H1 (cell line): Measurements from ENCODE around the gene GOLPH3L.

ENCODE experiments used
- ATF2 ChIP-seq: IDR thresholded peaks from 2 replicates; pipeline ENCODE4 v1.6.1; 2012; ENCODE audit warnings: low read length, inconsistent platforms
- CREB1 ChIP-seq: IDR thresholded peaks from 2 replicates; pipeline ENCODE4 v1.6.1; 2012; ENCODE audit warnings: inconsistent platforms
- CTCF ChIP-seq, 3 experiments: IDR thresholded peaks; 1 replicate in 2 of 3; 2 replicates in 1 of 3; pipeline versions ENCODE4 v1.5.1 to v1.6.1; 2011; ENCODE audit warnings: low read length in 3 of 3, mild to moderate bottlenecking in 3 of 3, inconsistent platforms in 2 of 3, low read depth in 1 of 3, moderate library complexity in 1 of 3; ENCODE audit not compliant: insufficient read depth in 1 of 3; ENCODE audit errors: control extremely low read depth in 1 of 3
- E2F6 ChIP-seq: IDR thresholded peaks from 2 replicates; pipeline ENCODE4 v1.6.1; 2012; ENCODE audit warnings: inconsistent platforms
- EZH2 ChIP-seq: fragments of 200-600 bp; sonication (generic); IDR thresholded peaks from 2 replicates; pipeline ENCODE4 v1.7.1; 2012; ENCODE audit warnings: low read depth, mild to moderate bottlenecking, moderate library complexity, low read length, inconsistent platforms; ENCODE audit not compliant: severe bottlenecking
- GTF2F1 ChIP-seq: IDR thresholded peaks from 2 replicates; pipeline ENCODE4 v1.6.1; 2012; ENCODE audit warnings: low read depth, low read length, improper control_type of control experiment, borderline replicate concordance
- POLR2A ChIP-seq, 2 experiments: IDR thresholded peaks; 1 replicate in 1 of 2; 2 replicates in 1 of 2; pipeline ENCODE4 v1.6.1; 2011; ENCODE audit warnings: low read depth in 2 of 2, low read length in 2 of 2, mild to moderate bottlenecking in 2 of 2; ENCODE audit errors: control extremely low read depth in 1 of 2
- POLR2AphosphoS5 ChIP-seq: IDR thresholded peaks from 2 replicates; pipeline ENCODE4 v1.6.1; 2011; ENCODE audit warnings: low read depth, low read length
- TAF1 ChIP-seq: IDR thresholded peaks from 2 replicates; pipeline ENCODE4 v1.6.1; 2011; ENCODE audit warnings: mild to moderate bottlenecking, low read depth, low read length

GRCh38 chr1:150606463-150607142 lies 90.4 kb downstream of the GOLPH3L start:
- TF ChIP-seq GTF2F1: no peak
- no peak for TF ChIP-seq CTCF (IDR thresholded peaks at IDR 0.05; ENCODE audit: control extremely low read depth in 1 of 3, insufficient read depth in 1 of 3, low read depth in 1 of 3, low read length in 3 of 3)
- TF ChIP-seq ATF2: no peak
- no peak for TF ChIP-seq POLR2A (IDR thresholded peaks at IDR 0.05; ENCODE audit: control extremely low read depth in 1 of 2, low read depth in 2 of 2, low read length in 2 of 2)
- no peak for TF ChIP-seq EZH2
- no peak for TF ChIP-seq CREB1
- TF ChIP-seq E2F6: no peak
- no peak for TF ChIP-seq POLR2AphosphoS5
- TF ChIP-seq TAF1: no peak
